ENCODE results near the gene METTL5. TPM values are rescaled to one million over a fixed set of nuclear protein-coding genes. Genes with fewer than 3 reads are reported as not detected.

Gene METTL5
- total RNA-seq, 1 experiment from 2014 or later, result 94.7 TPM

GRCh38 chr2:169865492-169865891, 40.8 kb upstream of the METTL5 start:
- Histone ChIP-seq H3K18ac (ENCODE audit: insufficient read length, low read depth, low read length) (no peak overlapping the region), H3K27me3 (ENCODE audit: insufficient read depth, low read length) (no peaks in the 10 kb centered on the region), H4K8ac (replicated peaks; ENCODE audit: insufficient read length, low read depth, low read length) (no peak overlapping the region), H4K20me1 (ENCODE audit: control insufficient read depth, insufficient read depth, insufficient read length) (no peaks in the 10 kb centered on the region), H4K91ac (ENCODE audit: insufficient read length, low read depth, low read length) (no peak overlapping the region), H3K23ac (ENCODE audit: insufficient read length, low read depth, low read length) (no peak overlapping the region), H3K9me3 (ENCODE audit: control insufficient read depth, low read depth, low read length) (no peaks in the 10 kb centered on the region), H3K79me1 (ENCODE audit: insufficient read depth, low read depth, low read length, poor library complexity, severe bottlenecking) (peaks cover 3% of the 10 kb centered on the region), H2BK5ac (ENCODE audit: insufficient read length, low read length) (no peak overlapping the region), H3K27ac (ENCODE audit: insufficient read length, low read depth, low read length) (no peak overlapping the region), H3T11ph (ENCODE audit: low read length) (no peak overlapping the region), H2AFZ (ENCODE audit: low read length) (no peak overlapping the region), H2BK12ac (ENCODE audit: insufficient read length, low read depth, low read length) (no peak overlapping the region), H2BK15ac (ENCODE audit: low read depth, low read length) (no peak overlapping the region), H3K79me2 (ENCODE audit: insufficient read depth, low read length) (peaks cover 2% of the 10 kb centered on the region; the same call in 1 of the 2 replicates), H3K4me1 (ENCODE audit: insufficient read depth, low read length) (peaks cover 5% of the 10 kb centered on the region; the same call in 1 of the 2 replicates), H4K5ac (ENCODE audit: insufficient read length, low read depth, low read length) (no peak overlapping the region), H3K4me2 (ENCODE audit: insufficient read depth, insufficient read length, low read length) (no peak overlapping the region), H2AK5ac (ENCODE audit: insufficient read length, low read length) (no peak overlapping the region), H3K56ac (ENCODE audit: insufficient read length, low read depth, low read length) (no peak overlapping the region), H3K23me2 (ENCODE audit: insufficient read length, low read depth, low read length, poor library complexity, severe bottlenecking) (no peaks in the 10 kb centered on the region), H3K4ac (ENCODE audit: low read depth, low read length) (no peak overlapping the region), H2BK120ac (ENCODE audit: low read depth, low read length, poor library complexity, severe bottlenecking) (no peak overlapping the region), H3K14ac (ENCODE audit: insufficient read depth, low read length) (no peak overlapping the region), H2BK20ac (ENCODE audit: low read depth, low read length, poor library complexity, severe bottlenecking) (no peak overlapping the region), H3K9ac (ENCODE audit: extremely low read depth, insufficient read length, low read length) (no peak overlapping the region)
- TF ChIP-seq, protein P1, sequence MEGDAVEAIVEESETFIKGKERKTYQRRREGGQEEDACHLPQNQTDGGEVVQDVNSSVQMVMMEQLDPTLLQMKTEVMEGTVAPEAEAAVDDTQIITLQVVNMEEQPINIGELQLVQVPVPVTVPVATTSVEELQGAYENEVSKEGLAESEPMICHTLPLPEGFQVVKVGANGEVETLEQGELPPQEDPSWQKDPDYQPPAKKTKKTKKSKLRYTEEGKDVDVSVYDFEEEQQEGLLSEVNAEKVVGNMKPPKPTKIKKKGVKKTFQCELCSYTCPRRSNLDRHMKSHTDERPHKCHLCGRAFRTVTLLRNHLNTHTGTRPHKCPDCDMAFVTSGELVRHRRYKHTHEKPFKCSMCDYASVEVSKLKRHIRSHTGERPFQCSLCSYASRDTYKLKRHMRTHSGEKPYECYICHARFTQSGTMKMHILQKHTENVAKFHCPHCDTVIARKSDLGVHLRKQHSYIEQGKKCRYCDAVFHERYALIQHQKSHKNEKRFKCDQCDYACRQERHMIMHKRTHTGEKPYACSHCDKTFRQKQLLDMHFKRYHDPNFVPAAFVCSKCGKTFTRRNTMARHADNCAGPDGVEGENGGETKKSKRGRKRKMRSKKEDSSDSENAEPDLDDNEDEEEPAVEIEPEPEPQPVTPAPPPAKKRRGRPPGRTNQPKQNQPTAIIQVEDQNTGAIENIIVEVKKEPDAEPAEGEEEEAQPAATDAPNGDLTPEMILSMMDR (conservative IDR thresholded peaks at IDR 0.05), result no peak
- peaks cover 0 to 9% (median 0%) of the 10 kb centered on the region in 3 experiments; a peak in 2 of 7 replicates for H3K36me3 Mint-ChIP-seq (ENCODE audit: insufficient read depth in 1 of 3, low read depth in 3 of 3)
- H3K9me3 Mint-ChIP-seq, result no peaks in the 10 kb centered on the region
- DNase-seq, result no peak
- H3K27ac Mint-ChIP-seq, result peak overlapping the region in 1 of 3 experiments; percentile 21; a peak in 1 of 7 replicates
- peaks cover 28 to 39% of the 10 kb centered on the region in 2 experiments for H3K4me1 Mint-ChIP-seq
- no peak overlapping the region for H3K4me3 Mint-ChIP-seq
- no peaks in the 10 kb centered on the region for H3K27me3 Mint-ChIP-seq (ENCODE audit: low read depth)
- no CpG with 5 or more reads among the region's 2 CpGs for WGBS (ENCODE audit: extremely low coverage, insufficient read length, low lambda C conversion rate)

Measured in H9 (cell line).